ENCODE data around the gene TEX26. TPM values are rescaled to one million over a fixed set of nuclear protein-coding genes. Genes with fewer than 3 reads are reported as not detected.
A peak's percentile ranks its signal among the peaks of the same experiment; 100 is the strongest.

The TEX26 gene
- total RNA-seq, 1 experiment from 2014 or later: not detected

DNA sequence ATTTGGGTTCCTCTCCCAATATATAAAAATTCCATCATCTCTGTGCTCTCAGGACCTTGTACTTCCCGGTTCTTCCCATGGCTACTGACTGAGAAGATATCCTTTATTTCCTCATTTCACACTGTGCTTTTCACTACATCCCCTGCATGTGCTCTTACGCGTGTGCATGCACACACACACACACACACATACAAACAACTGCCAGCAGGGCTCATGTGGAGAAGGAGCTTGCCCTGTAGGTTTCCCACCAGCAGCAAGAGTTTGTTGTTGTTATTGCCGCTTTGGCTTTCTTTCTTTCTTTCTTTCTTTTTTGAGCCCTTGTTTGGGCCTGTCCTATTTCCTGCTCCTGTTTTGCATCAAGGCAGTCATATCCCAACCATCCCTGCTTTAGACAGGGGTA, 43.6 kb downstream of the TEX26 start:
- intact Hi-C loops (cut with micrococcal nuclease; ENCODE audit: unreplicated experiment): loop anchor here (10.0 kb wide), 1 partner anchor 51 kb away; no protein-coding TSS in a partner anchor
- H3K27ac Mint-ChIP-seq (ENCODE audit: unreplicated experiment): no peak overlapping the region
- H3K4me1 Mint-ChIP-seq (ENCODE audit: low read depth, unreplicated experiment): peaks cover 30% of the 10 kb centered on the region
- CTCF ChIA-PET: no interaction called here
- BruUV-seq (replicated peaks): no TSS peak
- H3K36me3 Mint-ChIP-seq (ENCODE audit: insufficient read depth, unreplicated experiment): no peaks in the 10 kb centered on the region
- TF ChIP-seq, protein P1, sequence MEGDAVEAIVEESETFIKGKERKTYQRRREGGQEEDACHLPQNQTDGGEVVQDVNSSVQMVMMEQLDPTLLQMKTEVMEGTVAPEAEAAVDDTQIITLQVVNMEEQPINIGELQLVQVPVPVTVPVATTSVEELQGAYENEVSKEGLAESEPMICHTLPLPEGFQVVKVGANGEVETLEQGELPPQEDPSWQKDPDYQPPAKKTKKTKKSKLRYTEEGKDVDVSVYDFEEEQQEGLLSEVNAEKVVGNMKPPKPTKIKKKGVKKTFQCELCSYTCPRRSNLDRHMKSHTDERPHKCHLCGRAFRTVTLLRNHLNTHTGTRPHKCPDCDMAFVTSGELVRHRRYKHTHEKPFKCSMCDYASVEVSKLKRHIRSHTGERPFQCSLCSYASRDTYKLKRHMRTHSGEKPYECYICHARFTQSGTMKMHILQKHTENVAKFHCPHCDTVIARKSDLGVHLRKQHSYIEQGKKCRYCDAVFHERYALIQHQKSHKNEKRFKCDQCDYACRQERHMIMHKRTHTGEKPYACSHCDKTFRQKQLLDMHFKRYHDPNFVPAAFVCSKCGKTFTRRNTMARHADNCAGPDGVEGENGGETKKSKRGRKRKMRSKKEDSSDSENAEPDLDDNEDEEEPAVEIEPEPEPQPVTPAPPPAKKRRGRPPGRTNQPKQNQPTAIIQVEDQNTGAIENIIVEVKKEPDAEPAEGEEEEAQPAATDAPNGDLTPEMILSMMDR (IDR thresholded peaks at IDR 0.05; ENCODE audit: unreplicated experiment): no peak
- no peaks in the 10 kb centered on the region for H3K9me3 Mint-ChIP-seq (ENCODE audit: low read depth, unreplicated experiment)
- DNase-seq: no peak
- H3K4me3 Mint-ChIP-seq (ENCODE audit: low read depth, unreplicated experiment): no peak overlapping the region
- no peaks in the 10 kb centered on the region for H3K27me3 Mint-ChIP-seq (ENCODE audit: unreplicated experiment)

DNA sequence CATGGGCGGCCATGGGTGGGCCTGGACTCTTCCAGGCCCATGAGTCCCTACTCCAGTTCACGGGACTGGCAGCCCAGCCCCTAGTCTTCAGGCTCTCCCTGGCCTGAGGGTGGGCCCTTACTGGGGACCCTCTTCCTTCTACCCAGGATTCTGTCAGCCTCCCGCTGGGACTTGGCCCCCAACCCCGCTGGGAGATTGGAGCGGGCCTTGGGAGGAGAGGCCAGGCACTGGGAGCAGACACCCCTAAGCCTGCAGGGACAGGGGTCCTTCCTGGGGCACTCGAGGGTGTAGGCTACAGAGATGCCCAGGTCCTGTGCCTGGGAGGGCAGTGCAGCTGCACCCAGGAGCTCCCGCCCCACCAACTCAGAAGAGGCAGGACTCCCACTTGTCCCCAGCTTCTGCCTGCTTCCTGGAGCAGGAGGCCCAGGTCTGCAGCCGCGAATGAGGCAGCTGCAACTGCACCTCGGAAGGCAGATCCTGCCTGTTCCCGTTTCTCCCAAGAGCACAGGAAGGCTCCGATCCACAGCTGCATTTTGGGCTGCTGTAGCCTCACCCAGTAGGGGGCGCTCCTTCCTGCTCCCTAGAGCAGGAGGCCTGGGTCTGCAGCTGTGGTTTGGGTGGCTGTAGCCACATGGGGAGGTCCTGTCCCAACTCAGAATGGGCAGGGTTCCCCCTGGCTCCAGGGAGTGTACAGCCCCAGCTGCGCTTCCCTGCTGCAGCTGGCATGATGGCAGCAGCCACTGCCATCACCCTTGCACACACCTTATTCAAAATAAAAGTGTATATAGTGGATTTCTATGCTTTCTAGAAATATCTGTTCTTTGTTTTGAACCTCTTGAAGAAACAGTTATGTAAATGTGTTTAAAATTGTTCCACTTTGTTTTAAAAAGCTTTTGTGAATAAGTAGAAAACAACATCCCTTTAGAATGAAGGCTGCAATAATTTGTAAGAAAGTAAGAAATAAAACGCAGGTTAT, 46.8 kb downstream of the TEX26 start:
- peaks cover 23% of the 10 kb centered on the region for H3K4me1 Mint-ChIP-seq (ENCODE audit: low read depth, unreplicated experiment)
- H3K9me3 Mint-ChIP-seq (ENCODE audit: low read depth, unreplicated experiment): no peaks in the 10 kb centered on the region
- no peaks in the 10 kb centered on the region for H3K36me3 Mint-ChIP-seq (ENCODE audit: insufficient read depth, unreplicated experiment)
- CTCF ChIA-PET: no interaction called here
- intact Hi-C loops (cut with micrococcal nuclease; ENCODE audit: unreplicated experiment): loop anchor here (10.0 kb wide), 1 partner anchor 54 kb away; no protein-coding TSS in a partner anchor
- BruUV-seq (replicated peaks): no TSS peak
- DNase-seq: peak; percentile 28
- no peak overlapping the region for H3K27ac Mint-ChIP-seq (ENCODE audit: unreplicated experiment)
- no peak overlapping the region for H3K4me3 Mint-ChIP-seq (ENCODE audit: low read depth, unreplicated experiment)
- TF ChIP-seq, protein P1 (IDR thresholded peaks at IDR 0.05; ENCODE audit: unreplicated experiment): peak; percentile 41
- no peaks in the 10 kb centered on the region for H3K27me3 Mint-ChIP-seq (ENCODE audit: unreplicated experiment)

DNA sequence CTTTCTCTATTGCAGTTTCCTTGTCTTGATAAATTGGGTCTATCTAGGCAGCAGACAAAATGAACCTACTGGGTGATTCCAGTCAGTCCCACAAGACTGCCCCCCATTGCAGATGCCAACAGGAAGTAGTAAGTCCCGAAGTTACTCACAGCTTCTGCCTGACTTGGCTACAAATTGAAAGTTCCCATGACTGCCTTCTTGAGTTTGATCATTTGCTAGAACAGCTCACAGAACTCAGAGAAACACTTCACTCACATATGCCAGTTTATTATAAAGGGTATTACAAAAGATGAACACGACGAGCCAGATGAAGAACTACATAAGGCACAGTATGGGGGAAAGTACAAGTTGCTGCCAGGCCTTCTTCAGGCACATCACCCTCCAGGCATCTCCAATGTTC, 50.0 kb downstream of the TEX26 start:
- Mint-ChIP-seq H3K27ac (ENCODE audit: unreplicated experiment) (no peak overlapping the region), H3K9me3 (ENCODE audit: low read depth, unreplicated experiment) (no peaks in the 10 kb centered on the region), H3K4me3 (ENCODE audit: low read depth, unreplicated experiment) (no peak overlapping the region), H3K27me3 (ENCODE audit: unreplicated experiment) (no peaks in the 10 kb centered on the region), H3K36me3 (ENCODE audit: insufficient read depth, unreplicated experiment) (no peaks in the 10 kb centered on the region), H3K4me1 (ENCODE audit: low read depth, unreplicated experiment) (peaks cover 3% of the 10 kb centered on the region)
- CTCF ChIA-PET: no interaction called here
- DNase-seq: no peak
- no TSS peak for BruUV-seq (replicated peaks)
- TF ChIP-seq, protein P1 (IDR thresholded peaks at IDR 0.05; ENCODE audit: unreplicated experiment): no peak
- intact Hi-C loops (cut with micrococcal nuclease; ENCODE audit: unreplicated experiment): no loop called here

GRCh38 chr13:30982906-30983305, 50.5 kb downstream of the TEX26 start:
- DNase-seq: no peak
- Mint-ChIP-seq H3K36me3 (ENCODE audit: insufficient read depth, unreplicated experiment) (no peaks in the 10 kb centered on the region), H3K27me3 (ENCODE audit: unreplicated experiment) (no peaks in the 10 kb centered on the region), H3K9me3 (ENCODE audit: low read depth, unreplicated experiment) (no peaks in the 10 kb centered on the region), H3K4me1 (ENCODE audit: low read depth, unreplicated experiment) (no peaks in the 10 kb centered on the region), H3K4me3 (ENCODE audit: low read depth, unreplicated experiment) (no peak overlapping the region), H3K27ac (ENCODE audit: unreplicated experiment) (no peak overlapping the region)
- intact Hi-C loops (cut with micrococcal nuclease; ENCODE audit: unreplicated experiment): no loop called here
- TF ChIP-seq, protein P1 (IDR thresholded peaks at IDR 0.05; ENCODE audit: unreplicated experiment): no peak
- CTCF ChIA-PET: no interaction called here
- no TSS peak for BruUV-seq (replicated peaks)
